HepG2 (cell line): Measurements from ENCODE around the gene BHLHE41. TPM values are rescaled to one million over a fixed set of nuclear protein-coding genes. Genes with fewer than 3 reads are reported as not detected.

Experiments used
- ATAC-seq: fragments of 200-7000 bp; cut with Tn5 transposase; 3 replicates; pipeline ENCODE4 v1.9.1; 2020; ENCODE audit warnings: mild to moderate bottlenecking, moderate library complexity
- BruUV-seq: library from RNA; stranded (reverse); fragments of 400-500 nt; replicated peaks from 2 replicates; lab custom pipeline; 2021; lab: Mats Ljungman, UMichigan
- CTCF ChIA-PET: fragments of 300-600 bp; formaldehyde crosslinking; extraction: SDS; loops from one replicate; lab custom pipeline; 2021; ENCODE audit warnings: low total read pairs, inconsistent platforms, low intra/inter-chr PET ratio; lab: Yijun Ruan, JAX
- POLR2A ChIA-PET: fragments of 350-600 bp; sonication (Branson Sonifier 250); formaldehyde crosslinking; loops from one replicate; lab custom pipeline; 2020; ENCODE audit warnings: antibody characterized with exemption, inconsistent platforms; lab: Yijun Ruan, JAX
- DNase-seq: peaks from one replicate; pipeline ENCODE4 v3.0.0-alpha.2; 2015; ENCODE audit warnings: low spot score
- FAIRE-seq: peaks from 3 replicates; lab custom pipeline; 2011; peaks lifted over from hg19 to GRCh38; lab: Jason Lieb, UNC
- H2AFZ ChIP-seq: one replicate; pipeline ENCODE4 v1.6.1; 2011; ENCODE audit warnings: low read length, inconsistent platforms
- H3K27ac ChIP-seq: fragments of 300-600 bp; 3 replicates; pipeline ENCODE4 v1.8.0; 2011; ENCODE audit warnings: mixed run types, mild to moderate bottlenecking, mixed read lengths, low read length, inconsistent platforms; ENCODE audit not compliant: insufficient read depth; ENCODE audit errors: extremely low read length
- H3K27me3 ChIP-seq, 2 experiments: fragments of 200-600 bp in 1 of 2; 2 replicates in 1 of 2; 3 replicates in 1 of 2; pipeline versions ENCODE4 v1.6.0 to v1.8.0; 2011; ENCODE audit warnings: low read length in 2 of 2, mild to moderate bottlenecking in 2 of 2, moderate library complexity in 2 of 2, inconsistent platforms in 1 of 2; ENCODE audit not compliant: insufficient read depth in 2 of 2, control insufficient read depth in 1 of 2
- H3K36me3 ChIP-seq, 2 experiments: fragments of 200-600 bp in 1 of 2; replicated peaks in 1 of 2; 2 replicates in 1 of 2; 3 replicates in 1 of 2; pipeline versions ENCODE4 v1.5.1 to v1.8.0; 2011; ENCODE audit warnings: low read length in 2 of 2, inconsistent platforms in 1 of 2; ENCODE audit not compliant: insufficient read depth in 2 of 2, control insufficient read depth in 1 of 2
- H3K4me1 ChIP-seq: 2 replicates; pipeline ENCODE4 v1.5.1; 2012; ENCODE audit warnings: low read length, inconsistent platforms; ENCODE audit not compliant: insufficient read depth
- H3K4me2 ChIP-seq: 2 replicates; pipeline ENCODE4 v1.6.0; 2011; ENCODE audit warnings: low read depth, low read length, inconsistent platforms
- H3K4me3 ChIP-seq, 3 experiments: fragments of 200-600 bp in 1 of 3; sonication (generic), shearing (Covaris generic) in 1 of 3; replicated peaks in 1 of 3; 2 replicates each; pipeline ENCODE4 v1.5.1; 2011 to 2016; ENCODE audit warnings: low read length in 3 of 3, inconsistent platforms in 2 of 3, low read depth in 2 of 3, mild to moderate bottlenecking in 2 of 3, control low read depth in 1 of 3, mixed read lengths in 1 of 3; ENCODE audit not compliant: insufficient read depth in 1 of 3
- H3K79me2 ChIP-seq: one replicate; pipeline ENCODE4 v1.6.1; 2011; ENCODE audit warnings: low read length, inconsistent platforms; ENCODE audit not compliant: insufficient read depth
- H3K9ac ChIP-seq: 2 replicates; pipeline ENCODE4 v1.6.0; 2011; ENCODE audit warnings: mild to moderate bottlenecking, low read depth, low read length, inconsistent platforms; ENCODE audit not compliant: insufficient read depth
- H3K9me3 ChIP-seq: 2 replicates; pipeline ENCODE4 v1.5.1; 2012; ENCODE audit warnings: mild to moderate bottlenecking, low read length
- H4K20me1 ChIP-seq: 2 replicates; pipeline ENCODE4 v1.6.0; 2011; ENCODE audit warnings: inconsistent platforms, mild to moderate bottlenecking, low read length, moderate library complexity; ENCODE audit not compliant: insufficient read depth
- MAFF ChIP-seq: IDR thresholded peaks from 2 replicates; pipeline ENCODE4 v1.6.1; 2011; ENCODE audit warnings: low read depth, low read length, improper control_type of control experiment
- MAFK ChIP-seq, 2 experiments: IDR thresholded peaks in 1 of 2; conservative IDR thresholded peaks in 1 of 2; 2 replicates each; pipeline ENCODE4 v1.6.1; 2011; ENCODE audit warnings: improper control_type of control experiment in 2 of 2, low read length in 2 of 2
- NR2F1 ChIP-seq, 2 experiments: fragments of 450-650 bp in 1 of 2; formaldehyde crosslinking in 1 of 2; IDR thresholded peaks; 2 replicates each; pipeline versions ENCODE4 v1.5.0 to v1.6.1; 2016 to 2020; ENCODE audit warnings: mild to moderate bottlenecking in 1 of 2, missing compliant biosample characterization in 1 of 2, missing genetic modification reagents in 1 of 2, moderate library complexity in 1 of 2
- PPARG ChIP-seq: conservative IDR thresholded peaks from 2 replicates; pipeline ENCODE4 v1.6.1; 2016; ENCODE audit warnings: missing biosample characterization, missing genetic modification reagents
- ZBTB4 ChIP-seq: sonication (generic); formaldehyde crosslinking; IDR thresholded peaks from 2 replicates; pipeline ENCODE4 v1.4.0; 2020; ENCODE audit warnings: missing genetic modification reagents, mild to moderate bottlenecking, borderline replicate concordance
- ZC3H4 ChIP-seq: sonication (generic); formaldehyde crosslinking; IDR thresholded peaks from 2 replicates; pipeline ENCODE4 v1.4.0; 2020; ENCODE audit warnings: missing genetic modification reagents, borderline replicate concordance
- ZKSCAN8 ChIP-seq: IDR thresholded peaks from 2 replicates; pipeline ENCODE4 v1.6.1; 2016; ENCODE audit warnings: borderline replicate concordance, missing genetic modification reagents, missing compliant biosample characterization
- ZNF644 ChIP-seq: IDR thresholded peaks from 2 replicates; pipeline ENCODE4 v1.6.1; 2016; ENCODE audit warnings: low read depth
- ZNF883 ChIP-seq: sonication (generic); formaldehyde crosslinking; IDR thresholded peaks from 2 replicates; pipeline ENCODE4 v1.5.1; 2020; ENCODE audit warnings: mild to moderate bottlenecking, missing genetic modification reagents; ENCODE audit errors: not compliant biosample characterization
- whole genome bisulfite sequencing: methylation state at CpG from one replicate; pipeline ENCODE4 v1.1.6; 2017; ENCODE audit warnings: low lambda C conversion rate; 5-methylcytosine and 5-hydroxymethylcytosine counted together
- in situ Hi-C: cut with HindIII; loops from 2 replicates; pipeline ENCODE4 v1.10.0; 2017; ENCODE audit warnings: low pct_unique_long_range_greater_than_20kb; ENCODE audit not compliant: extremely low pct_ligation_motif_present
- intact Hi-C: fragments of 100-400 bp; cut with micrococcal nuclease; formaldehyde crosslinking; loops from one replicate; pipeline ENCODE4 v1.10.0; 2022; ENCODE audit not compliant: unreplicated experiment
- polyA plus RNA-seq, 8 experiments: library from polyadenylated mRNA; depleted of rRNA in 3 of 8; stranded (reverse) in 7 of 8; unstranded in 1 of 8; fragments of >200 nt; fragmentation: Illumina TruSeq in 4 of 8; extraction: Trizol in 4 of 8; gene quantifications; 2 replicates each; pipeline versions ENCODE4 v1.2.1 to v1.2.3, GENCODE V29; 2011 to 2016; ENCODE audit warnings: low read depth in 4 of 8, missing spikeins in 1 of 8, mixed read lengths in 1 of 8; ENCODE audit not compliant: insufficient read depth in 1 of 8
- total RNA-seq, 5 experiments: library from RNA; depleted of rRNA; stranded (reverse); fragments of >200 nt; fragmentation: Illumina TruSeq; extraction: Trizol; gene quantifications; 2 replicates each; pipeline ENCODE4 v1.2.3, GENCODE V29; 2016; ENCODE audit warnings: low read depth in 1 of 5
- TF ChIP-seq, protein P1 (sequence below): sonication (generic); formaldehyde crosslinking; IDR thresholded peaks from 2 replicates; pipeline ENCODE4 v1.4.0; 2020; ENCODE audit warnings: missing genetic modification reagents
- TF ChIP-seq, protein P2 (sequence below): sonication (generic); formaldehyde crosslinking; IDR thresholded peaks from 2 replicates; pipeline ENCODE4 v1.8.1; 2023; ENCODE audit warnings: missing genetic modification reagents, mild to moderate bottlenecking, borderline replicate concordance

BHLHE41 gene
- total and polyA plus RNA-seq, 2 of the 13 experiments (the other 11 are each of a cell fraction or from before 2014, with no cell fraction given), result 0.03 TPM; not detected in 1

GRCh38 chr12:26096036-26096435 is 28.8 kb downstream of the BHLHE41 start (continued):
- TF ChIP-seq ZBTB4 (CRISPR knock-in tag) (no peak), ZC3H4 (CRISPR knock-in tag) (no peak), NR2F1 (CRISPR knock-in tag; IDR thresholded peaks at IDR 0.05) (no peak), PPARG (CRISPR knock-in tag) (no peak), ZNF883 (no peak), ZKSCAN8 (CRISPR knock-in tag) (no peak)
- TF ChIP-seq, protein P1, sequence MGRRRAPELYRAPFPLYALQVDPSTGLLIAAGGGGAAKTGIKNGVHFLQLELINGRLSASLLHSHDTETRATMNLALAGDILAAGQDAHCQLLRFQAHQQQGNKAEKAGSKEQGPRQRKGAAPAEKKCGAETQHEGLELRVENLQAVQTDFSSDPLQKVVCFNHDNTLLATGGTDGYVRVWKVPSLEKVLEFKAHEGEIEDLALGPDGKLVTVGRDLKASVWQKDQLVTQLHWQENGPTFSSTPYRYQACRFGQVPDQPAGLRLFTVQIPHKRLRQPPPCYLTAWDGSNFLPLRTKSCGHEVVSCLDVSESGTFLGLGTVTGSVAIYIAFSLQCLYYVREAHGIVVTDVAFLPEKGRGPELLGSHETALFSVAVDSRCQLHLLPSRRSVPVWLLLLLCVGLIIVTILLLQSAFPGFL (CRISPR knock-in tag), result no peak
- TF ChIP-seq, all 625 proteins: peak for 0

- 62% methylated on average over 2 of the region's 2 CpGs for WGBS
- no peak overlapping the region for H2AFZ ChIP-seq
- peaks cover 11% of the 10 kb centered on the region for H3K4me1 ChIP-seq
- FAIRE-seq, result no peak
- no peak overlapping the region for H3K4me3 ChIP-seq
- intact Hi-C loops (loop anchor here (5.0 kb wide), 3 partner anchors 177 to 307 kb away; no protein-coding TSS in a partner anchor), in situ Hi-C loops (no loop called here)
- no peak for DNase-seq
- POLR2A ChIA-PET, result no interaction called here
- TF ChIP-seq, protein P2, sequence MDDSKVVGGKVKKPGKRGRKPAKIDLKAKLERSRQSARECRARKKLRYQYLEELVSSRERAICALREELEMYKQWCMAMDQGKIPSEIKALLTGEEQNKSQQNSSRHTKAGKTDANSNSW, result no peak
- TF ChIP-seq MAFK (conservative IDR thresholded peaks at IDR 0.05 in 1 of 2, IDR thresholded peaks at IDR 0.05 in 1 of 2; ENCODE audit: low read length in 2 of 2) (peak; percentile 30 to 36; a peak in 2 of 4 replicates), ZNF644 (CRISPR knock-in tag) (no peak), MAFF (0 out of 2 replicates have a peak, but pooled peaks have one; percentile 5)
- no peak overlapping the region for H3K27ac ChIP-seq
- no peak overlapping the region for H3K4me2 ChIP-seq
- H4K20me1 ChIP-seq, result no peaks in the 10 kb centered on the region
- ATAC-seq, result no peak
- H3K79me2 ChIP-seq, result no peaks in the 10 kb centered on the region
- CTCF ChIA-PET, result no interaction called here
- BruUV-seq, result no TSS peak
- no peak overlapping the region for H3K9ac ChIP-seq
- no peaks in the 10 kb centered on the region; a peak in 1 of 5 replicates for H3K27me3 ChIP-seq
- H3K9me3 ChIP-seq, result no peaks in the 10 kb centered on the region
- no peaks in the 10 kb centered on the region for H3K36me3 ChIP-seq
Measured at GRCh38 chr12:26095186-26095585, 29.7 kb downstream of the BHLHE41 start.
